Kidney tubule cell (primary cell): Measurements from ENCODE around the gene GABRB1.
A peak's percentile ranks its signal among the peaks of the same experiment; 100 is the strongest.

Source experiments
- DNase-seq: peaks from one replicate; pipeline ENCODE4 v3.0.0-alpha.2; 2018; ENCODE audit warnings: low spot score

GABRB1 gene

DNA sequence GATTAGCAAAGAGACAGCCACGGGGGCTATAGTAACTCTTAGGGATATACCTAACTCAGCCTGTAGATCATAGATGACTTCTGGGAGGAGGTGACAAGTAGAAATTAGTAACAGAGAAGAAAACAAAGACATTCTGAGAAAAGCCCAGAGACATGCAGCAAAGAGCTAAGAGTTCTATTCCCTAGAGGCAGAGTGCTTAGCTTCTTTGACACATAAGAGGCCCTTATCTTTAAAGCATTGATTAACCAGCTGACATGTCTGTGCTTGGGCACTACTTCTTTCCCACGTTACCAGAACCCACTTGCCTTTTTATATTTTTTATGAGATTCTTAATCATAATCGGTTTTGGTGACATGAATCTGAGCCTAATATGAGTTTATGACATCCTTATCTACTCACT, 179.5 kb downstream of the GABRB1 start:
- peak; percentile 2 for DNase-seq

DNA sequence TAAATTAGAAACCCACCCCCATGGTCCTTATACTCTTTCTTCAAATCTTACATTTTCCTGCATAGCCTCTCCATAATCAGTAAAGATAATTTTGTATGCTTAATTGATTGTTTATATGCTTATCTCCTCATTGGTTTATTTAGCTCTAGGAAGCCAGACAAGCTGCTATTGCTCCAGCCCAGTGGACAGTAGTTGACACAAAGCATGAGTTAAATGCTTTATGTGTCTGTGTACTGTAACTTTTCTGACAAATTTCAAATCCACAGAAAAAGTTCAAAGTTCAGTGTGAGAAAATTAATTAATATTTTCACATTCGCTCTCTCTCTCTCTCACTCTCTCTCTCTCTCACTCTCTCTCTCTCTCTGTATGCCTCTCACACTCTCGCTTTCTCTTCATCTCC, 181.7 kb downstream of the GABRB1 start:
- DNase-seq: no peak

DNA sequence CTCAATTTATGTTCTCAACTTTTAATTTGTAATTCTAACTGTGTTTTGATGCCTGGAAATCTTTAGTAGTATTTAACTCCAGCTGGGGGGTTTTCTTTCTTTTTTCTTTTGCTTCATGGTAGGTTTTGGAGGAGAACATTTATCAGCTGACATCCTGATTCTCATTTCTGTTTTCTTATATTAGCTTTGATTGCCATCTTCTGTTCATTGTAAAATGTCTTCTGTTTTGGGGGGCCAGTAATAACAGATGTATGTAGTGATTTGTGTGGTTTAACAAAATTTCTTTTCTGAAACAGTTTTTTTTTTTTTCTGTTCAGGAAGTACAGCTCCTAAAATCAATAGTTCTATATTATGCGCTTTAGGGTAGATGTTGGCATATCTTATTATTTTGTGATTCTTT, 182.2 kb downstream of the GABRB1 start:
- no peak for DNase-seq

DNA sequence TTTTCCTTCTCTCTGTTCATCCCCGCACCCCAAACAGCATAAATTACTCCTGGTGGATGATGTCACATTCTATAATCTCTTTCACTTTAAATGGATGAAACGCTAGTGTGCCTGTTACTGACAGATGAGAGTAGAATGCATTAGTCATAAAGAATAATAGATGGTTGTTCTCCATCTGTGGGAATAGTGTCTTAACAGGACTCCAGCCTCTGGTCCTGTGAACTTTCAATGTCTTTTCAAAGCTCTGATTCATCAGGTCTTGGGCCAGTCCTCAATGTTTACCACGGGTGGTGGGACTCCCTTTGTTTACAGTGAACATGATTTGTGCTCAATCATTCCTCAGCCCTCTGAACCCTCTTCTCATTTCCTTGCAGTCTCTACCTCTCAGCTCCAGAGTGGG, 182.6 kb downstream of the GABRB1 start:
- peak; percentile 94 for DNase-seq

DNA sequence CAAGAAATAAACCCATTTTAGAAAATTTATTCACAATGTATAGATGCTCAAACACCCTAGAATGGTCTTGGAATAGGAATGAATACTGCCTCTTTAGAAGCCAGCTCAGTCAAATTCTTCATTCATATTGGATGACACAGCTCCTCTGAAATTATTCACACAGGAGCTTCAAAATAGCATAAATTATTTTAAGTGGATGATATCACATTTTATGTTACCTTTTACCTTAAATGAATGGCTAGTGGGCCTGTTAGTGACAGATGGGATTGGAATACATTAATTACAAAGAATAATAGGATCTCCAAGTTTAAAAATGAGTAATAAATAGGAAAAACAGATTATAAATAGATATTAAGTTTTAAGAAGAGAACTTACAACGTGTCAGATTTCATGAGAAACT, 184.4 kb downstream of the GABRB1 start:
- DNase-seq: peak; percentile 16

DNA sequence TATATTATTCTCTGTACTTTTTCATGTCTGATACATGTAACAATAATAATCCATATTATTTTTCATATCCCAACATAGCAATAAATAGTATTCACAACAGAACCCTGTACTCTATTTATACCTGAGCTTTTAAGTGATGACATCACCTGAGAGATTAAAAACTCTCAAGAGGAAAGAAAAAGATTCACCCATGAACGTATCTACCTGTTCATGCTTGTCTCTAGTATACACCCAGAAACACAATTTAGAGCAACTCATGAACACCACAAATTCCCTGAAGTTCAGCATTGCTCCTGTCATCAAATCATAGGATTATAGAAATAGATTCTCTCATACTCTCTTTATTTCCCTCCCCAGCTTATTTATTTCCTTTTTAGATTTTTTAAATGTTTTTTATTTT, 185.9 kb downstream of the GABRB1 start:
- DNase-seq: no peak

DNA sequence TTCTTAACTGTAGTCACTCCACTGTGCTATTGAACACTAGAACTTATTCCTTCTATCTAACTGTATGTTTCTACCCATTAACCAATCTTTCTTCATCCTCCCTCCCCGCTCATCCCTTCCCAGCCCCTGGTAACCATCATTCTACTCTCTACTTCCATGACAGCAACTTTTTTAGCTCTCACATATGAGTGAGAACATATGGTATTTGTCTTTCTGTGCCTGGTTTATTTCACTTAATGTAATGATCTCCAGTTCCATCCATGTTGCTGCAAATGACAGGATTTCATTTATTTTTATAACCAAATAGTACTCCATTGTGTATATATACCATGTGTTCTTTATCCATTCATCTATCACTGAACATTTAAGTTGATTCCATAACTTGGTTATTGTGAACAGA, 186.5 kb downstream of the GABRB1 start:
- no peak for DNase-seq

DNA sequence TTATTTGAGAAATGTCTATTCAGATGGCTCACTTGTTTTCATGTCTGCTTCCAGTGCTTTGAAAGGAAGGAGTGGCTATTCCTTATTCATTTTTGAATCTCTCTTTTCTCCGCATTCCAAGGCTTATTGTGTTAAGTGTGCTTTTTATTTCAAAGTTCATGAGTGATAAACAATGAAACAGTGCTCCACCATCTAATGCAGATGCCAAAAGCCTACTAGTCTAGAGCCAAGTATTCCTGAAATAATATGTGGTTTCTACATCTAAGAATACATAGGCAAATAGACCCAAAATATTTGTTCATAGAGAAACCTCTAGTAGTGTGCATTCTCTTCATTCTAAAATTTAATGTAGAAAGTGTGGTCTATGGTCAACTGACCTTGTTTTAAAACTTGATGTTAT, 187.3 kb downstream of the GABRB1 start:
- DNase-seq: no peak

DNA sequence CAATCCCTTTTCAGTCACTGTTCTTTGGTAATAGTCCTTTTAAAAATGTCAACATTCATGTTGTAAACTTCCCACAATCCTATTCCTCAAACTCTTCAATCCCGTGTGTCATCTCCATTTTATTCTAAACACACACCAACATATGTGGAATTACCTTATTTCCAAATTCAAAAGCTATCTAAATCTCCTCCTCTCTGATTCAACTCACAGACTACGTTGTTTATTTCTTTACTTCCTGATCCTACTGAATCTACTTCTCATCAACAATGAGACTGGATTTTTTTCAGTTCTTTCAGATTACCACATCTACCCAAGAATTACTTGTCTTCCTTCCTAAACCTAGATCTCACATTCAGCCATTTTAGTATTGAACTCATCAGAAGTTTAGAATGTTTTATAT, 188.2 kb downstream of the GABRB1 start:
- DNase-seq: no peak

DNA sequence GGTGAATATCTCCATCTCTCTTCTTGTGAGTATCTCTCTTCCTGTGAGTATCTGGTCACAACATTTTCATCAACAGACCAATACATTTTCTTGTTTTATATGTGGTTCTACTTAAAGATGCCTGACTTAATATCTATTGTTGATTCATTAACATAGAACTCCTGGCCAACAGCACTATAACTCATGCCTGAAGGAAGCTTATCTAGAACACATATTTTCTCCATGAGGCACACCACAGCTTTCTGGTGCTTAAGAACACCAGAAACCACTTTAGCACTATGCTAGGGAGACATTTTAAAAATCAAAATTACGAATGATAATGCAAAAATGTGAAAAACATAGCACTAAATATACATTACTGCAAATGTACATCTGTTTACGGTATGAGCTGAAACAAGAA, 190.4 kb downstream of the GABRB1 start:
- DNase-seq: peak; percentile 34

DNA sequence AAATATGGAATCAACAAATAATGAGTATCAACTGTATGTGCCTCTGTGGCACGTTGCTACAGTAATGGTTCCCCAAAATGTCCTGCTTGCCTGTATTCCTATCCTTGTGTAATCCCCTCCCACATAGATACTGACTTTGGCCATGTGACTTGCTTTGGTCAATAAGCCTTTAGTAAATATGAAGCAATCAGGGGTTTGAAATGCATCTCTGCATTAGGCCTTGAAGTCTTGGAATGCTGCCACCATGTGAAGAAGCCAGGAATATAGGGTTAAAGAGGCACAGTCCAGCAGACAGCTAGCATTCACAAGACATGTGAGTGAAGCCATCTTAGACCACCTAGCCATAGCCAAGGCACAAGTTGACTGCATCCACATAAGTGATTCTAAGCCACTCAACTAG, 190.9 kb downstream of the GABRB1 start:
- no peak for DNase-seq

DNA sequence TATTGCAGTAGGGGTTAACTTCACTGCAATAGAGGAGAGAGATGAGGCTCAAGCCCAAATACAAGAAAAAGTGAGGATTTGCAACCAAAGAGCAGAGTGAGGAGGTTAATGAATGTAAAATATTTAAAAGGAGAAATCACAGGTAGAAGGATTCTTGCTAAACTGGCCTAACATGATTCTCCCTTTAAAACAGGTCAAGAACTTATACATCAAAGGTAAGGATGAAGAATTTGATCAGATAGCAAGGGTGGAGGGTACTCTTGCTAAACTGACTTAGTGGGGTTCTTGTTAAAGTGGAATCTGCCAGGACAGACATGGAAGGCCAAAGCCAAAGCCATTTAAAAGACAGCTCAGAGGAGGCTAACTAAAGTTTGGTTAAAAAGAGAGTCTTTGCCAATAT, 193.0 kb downstream of the GABRB1 start:
- no peak for DNase-seq

DNA sequence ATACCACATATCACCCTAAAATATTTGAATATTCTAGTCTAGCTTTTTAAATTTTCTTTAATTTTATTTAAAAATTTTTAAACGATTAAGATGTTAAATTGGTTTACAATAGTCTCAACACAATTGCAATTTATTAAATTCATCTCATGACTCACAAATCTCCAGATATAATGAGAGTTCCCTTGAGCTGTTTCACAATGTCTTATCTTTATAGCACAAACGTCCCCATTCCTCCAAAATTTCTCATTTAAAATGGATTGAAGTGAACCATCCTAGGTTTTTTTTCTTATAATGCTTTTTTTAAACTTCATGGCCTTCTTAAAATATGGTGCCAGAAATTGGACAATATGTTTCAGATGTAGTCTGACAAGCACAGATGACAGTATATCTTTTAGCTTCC, 204.4 kb downstream of the GABRB1 start:
- no peak for DNase-seq

DNA sequence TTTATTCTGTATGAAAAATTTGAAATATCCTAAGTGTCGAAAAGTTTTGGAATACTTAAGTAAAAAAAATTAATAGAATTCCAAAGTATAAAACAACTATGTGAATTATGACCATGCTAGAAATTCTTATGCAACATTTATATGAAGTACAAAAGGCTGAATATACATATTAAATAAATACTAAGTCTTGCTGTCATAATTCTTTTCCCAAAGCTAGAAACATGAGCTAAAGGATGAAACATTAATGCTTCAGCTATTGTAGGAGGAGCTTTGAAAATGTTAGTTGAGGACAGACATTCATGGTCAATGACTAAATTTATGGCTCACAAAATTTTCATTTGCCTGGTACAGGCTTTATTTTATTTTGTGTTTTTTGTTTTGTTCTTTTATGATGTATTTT, 207.3 kb downstream of the GABRB1 start:
- no peak for DNase-seq

DNA sequence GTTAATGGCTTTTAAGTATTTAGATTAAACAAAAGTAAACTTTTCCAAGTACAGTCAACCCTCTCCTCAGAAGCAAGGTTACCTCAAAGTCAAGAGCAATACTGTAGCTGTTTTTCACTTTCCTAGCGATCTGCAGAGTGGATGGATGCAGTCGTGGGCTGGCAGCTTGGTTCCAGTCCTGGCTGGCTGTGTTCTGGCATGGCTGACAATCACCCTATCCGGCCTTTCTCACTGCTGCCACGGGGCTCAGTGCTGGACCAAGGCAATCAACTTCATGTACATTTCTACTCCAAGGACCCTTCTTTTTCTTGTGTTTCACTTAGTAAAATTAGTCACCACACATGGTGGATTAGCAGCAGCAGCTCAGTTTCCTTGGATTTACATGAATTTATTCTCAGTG, 208.3 kb downstream of the GABRB1 start:
- DNase-seq: no peak

DNA sequence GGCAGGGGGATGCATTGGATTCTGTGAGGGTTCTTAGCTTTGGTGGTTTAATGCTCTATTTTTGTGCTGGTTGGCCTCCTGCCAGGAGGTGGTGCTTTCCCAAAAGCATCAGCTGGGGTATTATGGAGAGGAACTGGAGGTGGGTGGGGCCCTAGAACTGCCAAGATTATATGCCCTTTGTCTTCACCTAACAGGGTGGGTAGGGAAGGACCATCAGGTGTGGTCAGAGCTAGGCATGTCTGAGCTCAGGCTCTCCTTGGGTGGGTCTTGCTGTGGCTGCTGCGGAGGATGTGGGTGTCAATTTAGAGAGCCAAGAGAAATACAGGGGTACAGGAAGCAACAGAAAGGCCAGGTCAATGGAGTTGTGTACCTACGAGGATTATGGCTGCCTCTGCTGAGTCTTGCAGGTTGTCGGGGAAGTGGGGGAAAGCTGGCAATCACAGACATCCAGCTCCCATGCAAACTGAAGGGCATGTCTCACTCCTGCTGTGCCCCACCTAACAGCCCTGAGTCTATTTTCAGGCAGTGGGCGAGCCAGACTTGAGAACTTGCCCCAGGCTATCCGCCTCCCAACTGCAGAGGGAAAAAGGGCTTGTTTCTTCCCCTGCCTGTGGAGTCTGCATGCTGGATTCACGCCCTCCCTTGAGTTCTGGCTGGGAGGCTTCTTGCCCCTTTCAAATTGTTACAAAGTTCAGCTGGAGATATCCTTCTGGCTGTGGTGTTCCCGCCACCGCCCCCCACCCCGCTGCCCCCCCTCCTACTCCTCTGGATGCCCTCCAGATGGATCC, 220.2 kb downstream of the GABRB1 start:
- DNase-seq: no peak

DNA sequence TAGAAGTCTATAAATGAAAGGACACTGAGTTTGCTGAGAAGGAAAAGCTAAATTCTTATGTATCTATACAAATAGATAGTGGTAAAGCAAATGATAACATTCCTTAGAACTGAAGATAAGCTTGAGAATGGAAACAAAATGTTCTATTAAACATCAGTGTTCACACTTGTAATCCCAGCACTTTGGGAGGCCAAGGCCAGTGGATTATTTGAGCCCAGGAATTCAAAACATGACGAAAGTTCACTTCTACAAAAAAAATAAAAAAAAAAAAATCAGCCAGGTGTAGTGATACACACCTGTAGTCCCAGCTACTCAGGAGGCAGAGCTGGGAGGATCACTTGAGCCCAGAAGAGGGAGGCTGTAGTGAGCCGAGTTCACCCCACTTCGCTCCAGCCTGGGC, 232.4 kb downstream of the GABRB1 start:
- DNase-seq: no peak

DNA sequence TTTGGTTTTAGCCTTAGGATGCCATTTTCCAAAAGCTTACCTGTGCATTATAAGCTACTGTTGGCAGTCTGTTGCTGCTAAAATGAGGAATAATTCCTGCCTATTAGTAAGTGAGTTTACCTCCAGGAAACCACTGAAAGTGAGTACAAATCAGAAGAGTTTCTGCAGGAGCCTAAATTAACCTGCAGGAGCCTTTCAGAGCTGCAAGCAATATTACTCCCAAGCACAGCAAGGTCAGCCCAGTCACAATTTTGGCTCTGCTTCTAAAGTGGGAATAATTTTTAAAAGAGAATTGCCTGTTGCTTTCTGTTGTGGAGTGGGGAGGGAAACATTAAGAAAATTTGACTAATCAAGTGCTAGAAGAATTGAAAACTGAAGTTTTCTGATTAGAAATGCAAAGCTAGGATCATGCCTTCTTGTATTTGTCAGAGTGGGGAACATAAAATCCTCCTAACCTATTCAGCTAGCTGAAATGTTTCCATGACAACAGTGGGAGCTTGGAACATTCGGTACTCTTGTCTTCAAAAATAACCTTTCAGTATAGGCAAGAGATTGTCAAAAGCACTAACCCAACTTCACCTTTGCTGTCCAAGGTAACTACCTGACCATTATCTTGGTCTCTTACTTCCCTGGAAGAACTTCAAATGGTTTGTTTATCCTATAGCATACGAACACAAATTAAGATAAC, 239.0 kb downstream of the GABRB1 start:
- DNase-seq: no peak

DNA sequence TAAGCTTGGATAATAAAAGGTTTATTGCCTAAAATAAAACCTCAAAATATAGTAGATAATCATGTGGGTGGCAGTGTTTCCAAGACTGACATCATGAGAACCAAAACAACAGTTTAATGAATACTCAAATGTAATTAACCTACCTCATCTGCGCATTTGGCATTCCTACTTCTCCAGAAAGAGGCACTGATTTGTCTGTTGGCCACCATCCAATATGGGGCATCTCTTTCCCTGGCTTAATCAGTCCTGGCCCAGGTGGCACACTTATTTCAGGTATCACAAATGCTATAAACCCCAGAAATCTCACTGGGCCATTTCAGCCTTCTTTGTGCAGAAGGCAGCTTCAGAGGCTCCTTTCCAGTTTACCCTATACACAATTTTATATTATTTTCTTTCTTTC, 239.9 kb downstream of the GABRB1 start:
- no peak for DNase-seq

DNA sequence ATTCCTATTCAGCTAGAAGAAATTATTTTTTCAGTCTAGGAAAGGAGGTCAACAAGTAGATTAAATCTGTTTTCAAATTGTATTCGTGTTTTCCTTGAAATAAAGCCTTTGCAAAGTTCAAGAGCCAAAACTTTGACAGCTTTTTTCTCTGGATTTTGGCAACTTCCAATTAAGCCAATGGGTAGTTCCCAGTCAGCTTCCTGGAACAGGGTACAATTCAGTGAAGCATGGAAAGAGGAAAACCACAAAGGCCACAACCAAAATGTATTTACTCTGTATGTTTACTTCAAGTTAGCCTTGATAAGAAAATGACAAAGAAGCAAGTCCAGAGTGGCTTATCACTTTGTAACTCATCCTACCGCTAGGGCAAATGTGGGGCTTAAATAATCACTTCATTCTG, 243.5 kb downstream of the GABRB1 start:
- no peak for DNase-seq

DNA sequence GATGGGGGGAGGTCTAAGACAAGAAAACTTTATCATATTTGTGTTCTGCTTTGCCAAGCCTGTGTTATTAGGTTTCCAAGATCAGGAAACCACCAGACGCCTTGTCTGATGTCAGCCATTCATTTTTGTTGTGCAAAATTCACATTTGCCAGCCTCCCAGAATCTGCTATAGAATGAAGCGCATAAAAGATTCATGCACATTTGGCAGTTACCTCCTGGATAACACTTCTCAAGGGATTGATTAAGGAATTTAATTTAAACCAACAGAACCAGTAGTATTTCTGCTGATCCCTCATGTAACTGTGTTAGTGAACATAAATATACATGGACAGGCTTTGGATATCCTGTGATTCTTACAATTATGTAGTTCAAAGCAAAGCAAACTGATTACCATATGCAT, 244.2 kb downstream of the GABRB1 start:
- no peak for DNase-seq

DNA sequence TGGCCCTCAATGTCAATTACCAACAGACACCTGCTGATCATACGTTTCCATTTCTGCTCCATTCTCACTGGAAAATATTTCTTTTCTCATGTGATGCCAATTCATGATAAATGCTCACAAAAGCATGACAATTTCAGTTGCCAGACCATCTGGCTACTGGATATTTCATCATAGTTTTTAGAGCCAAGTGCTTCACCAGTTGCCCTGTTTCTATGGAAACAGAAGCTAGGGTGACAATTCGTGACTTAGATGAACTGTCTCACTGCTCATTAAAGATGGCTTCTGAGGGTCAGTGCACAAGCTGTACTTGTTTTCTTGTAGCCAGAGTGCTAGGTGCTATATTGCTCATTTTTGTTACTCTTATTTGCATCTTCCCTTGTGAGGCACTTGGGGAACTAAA, 247.3 kb downstream of the GABRB1 start:
- DNase-seq: no peak

DNA sequence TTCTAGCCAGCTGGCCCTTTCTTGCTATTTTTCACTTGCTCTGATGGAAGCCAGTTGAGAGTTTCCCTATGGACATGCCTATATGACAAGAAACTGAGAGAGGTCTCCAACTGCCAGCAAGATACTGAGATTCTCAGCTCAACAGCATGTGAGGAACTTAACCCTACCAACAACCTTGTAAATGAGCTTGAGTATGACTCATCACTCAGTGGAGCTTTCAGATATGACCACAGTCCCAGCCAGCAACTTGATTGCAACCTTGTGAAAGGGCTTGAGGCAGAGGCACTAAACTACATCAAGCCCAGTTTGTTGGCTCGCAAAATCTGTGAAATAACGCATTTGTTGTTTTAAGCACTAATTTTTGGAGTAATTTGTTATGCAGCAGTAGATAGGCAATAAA, 256.4 kb downstream of the GABRB1 start:
- DNase-seq: peak; percentile 44

DNA sequence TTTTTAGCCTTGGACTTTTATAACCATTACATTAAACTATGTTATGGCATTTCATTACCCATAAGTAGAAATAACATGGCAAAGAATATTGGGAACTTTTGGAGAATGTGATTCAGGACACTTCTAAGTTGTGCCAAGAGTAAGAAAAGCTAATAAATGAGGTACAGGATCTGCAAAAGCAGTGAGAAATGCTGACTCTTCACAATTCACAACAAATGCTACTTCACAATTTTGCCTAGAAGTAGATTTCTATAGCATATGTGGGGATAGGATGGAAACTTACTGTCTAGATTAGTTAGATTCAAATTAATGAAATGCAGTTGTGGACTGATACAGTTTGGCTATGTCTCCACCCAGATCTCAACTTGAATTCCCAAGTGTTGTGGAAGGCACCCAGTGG, 258.4 kb downstream of the GABRB1 start:
- DNase-seq: no peak
